DOHH2 (cell line): Measurements from ENCODE around the gene EHD3.

Source experiments
- CTCF ChIP-seq: fragments of 200-600 bp; sonication (generic); IDR thresholded peaks from one replicate; pipeline ENCODE4 v1.5.1; 2014; ENCODE audit warnings: antibody characterized with exemption, mild to moderate bottlenecking, low read depth, low read length; ENCODE audit not compliant: poor library complexity, severe bottlenecking
- EZH2phosphoT487 ChIP-seq: fragments of 200-600 bp; sonication (generic); IDR thresholded peaks from 2 replicates; pipeline ENCODE4 v1.6.1; 2017; ENCODE audit warnings: borderline replicate concordance, mild to moderate bottlenecking, antibody characterized with exemption, low read length, moderate library complexity, mixed read lengths

- TF ChIP-seq CTCF, result no peak
- TF ChIP-seq EZH2phosphoT487, result no peak
These were observed 32.9 kb downstream of the EHD3 start for GRCh38 chr2:31266804-31267203.
